ENCODE data around the gene NOL11.

The NOL11 gene

GRCh38 chr17:67682196-67682595, 35.5 kb upstream of the NOL11 start:
- Histone ChIP-seq H3K4me1 (peaks cover 88% of the 10 kb centered on the region), H3K4me2 (peak overlapping the region; percentile 78), H4K20me1 (no peaks in the 10 kb centered on the region), H3K27ac (peak overlapping the region; percentile 70; the same call in 1 of the 2 replicates), H3K27me3 (no peaks in the 10 kb centered on the region), H3K9me3 (peaks cover 4% of the 10 kb centered on the region; the same call in 1 of the 2 replicates), H3K36me3 (peaks cover 22% of the 10 kb centered on the region), H3K4me3 (no peak overlapping the region), H3K9ac (no peak overlapping the region)
- TF ChIP-seq Cebpa-rat (IDR thresholded peaks at IDR 0.05) = no peak

- H3K4me3 ChIP-seq = no peak overlapping the region
- H3K36me3 ChIP-seq = peaks cover 29% of the 10 kb centered on the region
- no peaks in the 10 kb centered on the region for H3K27me3 ChIP-seq
- H4K20me1 ChIP-seq = no peaks in the 10 kb centered on the region
- no peak for TF ChIP-seq Cebpa-rat (IDR thresholded peaks at IDR 0.05)
- peaks cover 4% of the 10 kb centered on the region; the same call in 1 of the 2 replicates for H3K9me3 ChIP-seq
- H3K4me2 ChIP-seq = peak overlapping the region; percentile 55
- no peak overlapping the region for H3K27ac ChIP-seq
- H3K4me1 ChIP-seq = peaks cover 79% of the 10 kb centered on the region
- H3K9ac ChIP-seq = no peak overlapping the region
These were observed 32.4 kb upstream of the NOL11 start for GRCh38 chr17:67685351-67685750.

GRCh38 chr17:67686241-67686640, 31.5 kb upstream of the NOL11 start:
- peak overlapping the region; percentile 55; the same call in 1 of the 2 replicates for H3K4me2 ChIP-seq
- H3K4me1 ChIP-seq = peaks cover 77% of the 10 kb centered on the region
- peaks cover 4% of the 10 kb centered on the region; the same call in 1 of the 2 replicates for H3K9me3 ChIP-seq
- no peak overlapping the region for H3K9ac ChIP-seq
- H3K27me3 ChIP-seq = no peaks in the 10 kb centered on the region
- peaks cover 29% of the 10 kb centered on the region for H3K36me3 ChIP-seq
- no peaks in the 10 kb centered on the region for H4K20me1 ChIP-seq
- H3K4me3 ChIP-seq = no peak overlapping the region
- no peak for TF ChIP-seq Cebpa-rat (IDR thresholded peaks at IDR 0.05)
- H3K27ac ChIP-seq = peak overlapping the region; percentile 14; the same call in 1 of the 2 replicates

GRCh38 chr17:67687511-67687910, 30.2 kb upstream of the NOL11 start:
- Histone ChIP-seq H3K4me3 (no peak overlapping the region), H3K4me2 (peak overlapping the region; percentile 55), H3K27me3 (no peaks in the 10 kb centered on the region), H3K9ac (no peak overlapping the region), H3K9me3 (peaks cover 4% of the 10 kb centered on the region; the same call in 1 of the 2 replicates), H4K20me1 (no peaks in the 10 kb centered on the region), H3K36me3 (peaks cover 26% of the 10 kb centered on the region), H3K4me1 (peaks cover 75% of the 10 kb centered on the region), H3K27ac (peak overlapping the region; percentile 14; the same call in 1 of the 2 replicates)
- no peak for TF ChIP-seq Cebpa-rat (IDR thresholded peaks at IDR 0.05)

- Histone ChIP-seq H3K4me3 (no peak overlapping the region), H3K27ac (no peak overlapping the region), H3K9me3 (peaks cover 7% of the 10 kb centered on the region), H4K20me1 (no peaks in the 10 kb centered on the region), H3K9ac (no peak overlapping the region), H3K4me1 (peaks cover 79% of the 10 kb centered on the region), H3K36me3 (peaks cover 44% of the 10 kb centered on the region), H3K4me2 (no peak overlapping the region), H3K27me3 (no peaks in the 10 kb centered on the region)
- TF ChIP-seq Cebpa-rat (IDR thresholded peaks at IDR 0.05) = no peak
These were observed 28.1 kb upstream of the NOL11 start for GRCh38 chr17:67689534-67690177.

- Histone ChIP-seq H3K4me2 (peak overlapping the region; percentile 79; the same call in 1 of the 2 replicates), H3K4me3 (no peak overlapping the region), H3K27ac (no peak overlapping the region), H3K9me3 (peaks cover 7% of the 10 kb centered on the region), H3K9ac (no peak overlapping the region), H4K20me1 (no peaks in the 10 kb centered on the region), H3K4me1 (peaks cover 78% of the 10 kb centered on the region), H3K27me3 (peaks cover 10% of the 10 kb centered on the region), H3K36me3 (peaks cover 21% of the 10 kb centered on the region)
- no peak for TF ChIP-seq Cebpa-rat (IDR thresholded peaks at IDR 0.05)
These were observed 23.9 kb upstream of the NOL11 start for GRCh38 chr17:67693811-67694210.

GRCh38 chr17:67696347-67696746, 21.4 kb upstream of the NOL11 start:
- Histone ChIP-seq H3K4me1 (peaks cover 86% of the 10 kb centered on the region), H4K20me1 (no peaks in the 10 kb centered on the region), H3K4me3 (no peak overlapping the region), H3K36me3 (peaks cover 21% of the 10 kb centered on the region), H3K4me2 (peak overlapping the region; percentile 79), H3K9me3 (peaks cover 7% of the 10 kb centered on the region), H3K9ac (no peak overlapping the region), H3K27me3 (peaks cover 28% of the 10 kb centered on the region), H3K27ac (peak overlapping the region; percentile 45)
- no peak for TF ChIP-seq Cebpa-rat (IDR thresholded peaks at IDR 0.05)

- peak overlapping the region; percentile 88 for H3K27ac ChIP-seq
- H3K4me2 ChIP-seq = peak overlapping the region; percentile 79
- peaks cover 21% of the 10 kb centered on the region for H3K36me3 ChIP-seq
- H3K27me3 ChIP-seq = peaks cover 28% of the 10 kb centered on the region
- no peak for TF ChIP-seq Cebpa-rat (IDR thresholded peaks at IDR 0.05)
- H3K4me1 ChIP-seq = peaks cover 86% of the 10 kb centered on the region
- H3K9me3 ChIP-seq = peaks cover 7% of the 10 kb centered on the region
- no peak overlapping the region for H3K4me3 ChIP-seq
- 0 out of 2 replicates have a peak overlapping the region, but pooled peaks have one; percentile 25 for H3K9ac ChIP-seq
- H4K20me1 ChIP-seq = no peaks in the 10 kb centered on the region
These were observed 20.8 kb upstream of the NOL11 start for GRCh38 chr17:67696853-67697498.

- H3K9me3 ChIP-seq = peaks cover 16% of the 10 kb centered on the region
- no peaks in the 10 kb centered on the region for H3K36me3 ChIP-seq
- peaks cover 73% of the 10 kb centered on the region for H3K4me1 ChIP-seq
- H3K4me3 ChIP-seq = peak overlapping the region; percentile 54
- peak overlapping the region; percentile 80 for H3K9ac ChIP-seq
- peak overlapping the region; percentile 79 for H3K4me2 ChIP-seq
- peaks cover 28% of the 10 kb centered on the region for H3K27me3 ChIP-seq
- peak overlapping the region; percentile 88 for H3K27ac ChIP-seq
- TF ChIP-seq Cebpa-rat (IDR thresholded peaks at IDR 0.05) = peak; percentile 82
- no peaks in the 10 kb centered on the region for H4K20me1 ChIP-seq
These were observed 17.6 kb upstream of the NOL11 start for GRCh38 chr17:67700037-67700724.
